NCI-H510A (cell line): Measurements from ENCODE around the gene SERPINI1.

Experiments used
- DNase-seq: peaks from one replicate; lab custom pipeline; 2025; lab: John Stamatoyannopoulos, UW

Gene SERPINI1

DNA sequence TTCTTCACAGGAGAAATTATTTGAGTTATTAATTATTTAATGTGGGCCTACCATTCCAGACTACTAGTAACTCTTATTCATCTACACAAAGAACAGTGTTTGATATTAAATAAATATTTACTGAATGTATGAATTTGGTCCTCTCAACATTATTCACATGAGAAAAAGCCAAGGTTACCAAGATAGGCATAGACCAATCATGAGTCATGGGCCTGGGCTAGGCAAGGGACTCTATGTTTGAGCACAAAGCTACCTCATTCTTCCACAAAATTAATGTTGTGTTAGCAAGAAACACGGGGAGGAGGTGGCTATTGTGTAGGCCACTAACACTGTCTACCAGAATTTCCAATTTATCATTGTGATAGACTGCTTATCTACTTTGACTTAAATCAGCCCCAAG is 115.7 kb downstream of the SERPINI1 start:
- no peak for DNase-seq

DNA sequence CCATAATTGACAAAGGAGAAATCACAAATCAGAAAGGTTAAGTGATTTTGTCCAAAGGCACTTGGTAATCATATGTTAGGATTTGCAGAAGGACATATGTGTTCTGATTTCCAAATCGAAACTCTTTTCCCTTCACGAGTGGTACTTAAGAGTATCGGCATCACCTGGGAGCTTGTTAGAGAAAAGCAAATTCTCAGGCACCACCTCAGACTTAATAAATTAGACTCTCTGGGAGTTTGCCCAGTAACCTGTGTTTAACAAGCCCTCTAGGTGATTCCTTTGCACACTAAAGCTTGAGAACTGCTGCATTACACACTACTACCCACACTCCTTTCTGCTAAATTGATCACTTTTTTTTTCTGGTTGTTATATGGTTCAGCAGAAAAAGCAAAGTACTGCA is 116.2 kb downstream of the SERPINI1 start:
- DNase-seq: no peak

DNA sequence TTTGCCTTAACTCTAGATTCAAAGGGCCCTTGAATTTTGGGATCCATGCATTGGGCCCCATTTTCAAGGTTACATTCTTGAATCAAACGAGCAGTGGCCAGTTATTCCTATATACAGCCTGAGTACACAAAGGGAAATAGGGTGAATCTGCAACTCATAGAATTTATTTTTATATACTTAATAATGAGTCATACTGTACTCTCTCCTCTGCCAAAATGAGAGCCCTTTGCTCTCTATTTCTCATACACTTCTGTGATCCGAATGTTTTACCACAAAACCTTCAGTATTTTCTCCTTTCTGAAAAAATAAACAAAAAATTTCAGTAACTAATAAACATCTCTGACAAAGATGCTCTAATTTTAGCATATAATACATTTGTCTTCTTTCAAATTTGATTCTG is 116.7 kb downstream of the SERPINI1 start:
- no peak for DNase-seq

DNA sequence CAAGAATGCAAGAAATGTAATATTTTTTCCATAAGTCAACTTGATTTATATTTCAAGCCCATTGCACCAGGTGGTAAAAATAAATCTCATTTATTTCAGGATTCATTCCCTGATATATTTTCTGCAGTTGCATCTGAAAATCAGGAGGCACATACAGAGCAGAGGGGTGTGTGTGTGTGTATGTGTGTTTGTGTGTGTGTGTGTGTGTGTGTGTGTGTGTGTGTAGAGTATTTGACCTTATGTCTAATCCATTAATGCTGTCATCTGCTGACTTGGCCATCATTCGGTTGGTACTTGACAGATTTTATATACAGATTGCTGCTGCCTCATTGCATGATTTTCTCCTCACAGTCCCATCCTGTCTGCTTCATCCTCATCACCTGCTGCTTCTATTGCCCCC is 118.5 kb downstream of the SERPINI1 start:
- DNase-seq: no peak

DNA sequence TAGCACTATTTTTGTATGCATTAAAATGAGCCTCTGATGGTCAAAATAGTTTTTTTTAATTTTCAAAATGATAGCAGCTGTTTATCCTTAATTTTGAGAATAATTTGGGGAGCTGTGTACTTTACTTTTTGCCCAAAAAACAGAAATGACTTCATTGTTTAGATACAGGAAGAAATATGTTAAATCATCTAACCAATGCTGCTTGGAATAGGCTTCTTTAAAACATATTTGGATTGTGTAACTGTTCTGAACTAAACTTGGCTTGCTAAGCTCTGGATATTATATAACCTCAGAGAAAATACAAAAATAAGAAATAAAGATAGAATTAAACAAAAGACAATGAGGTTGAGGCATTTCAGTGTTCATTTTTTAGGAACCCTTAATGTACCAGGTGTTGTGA is 119.3 kb downstream of the SERPINI1 start:
- no peak for DNase-seq

DNA sequence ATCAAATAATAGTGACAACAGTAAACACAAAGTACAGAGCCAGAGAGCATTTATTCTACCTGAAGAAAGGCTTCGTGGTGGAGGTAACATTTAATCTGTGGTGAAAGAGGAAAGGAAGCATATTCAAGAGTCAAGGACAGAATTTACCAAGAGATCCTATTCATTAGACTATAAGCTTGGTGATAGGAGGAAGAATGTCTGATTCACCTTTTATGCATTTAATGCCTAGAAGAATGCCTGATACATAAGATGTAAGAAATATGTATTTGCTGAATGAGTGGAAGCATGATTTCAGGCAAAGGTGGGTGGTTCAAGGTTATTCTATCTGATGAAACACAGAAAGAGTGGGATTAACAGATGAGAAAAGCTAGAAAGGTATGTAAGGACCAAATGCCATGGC is 119.8 kb downstream of the SERPINI1 start:
- no peak for DNase-seq

DNA sequence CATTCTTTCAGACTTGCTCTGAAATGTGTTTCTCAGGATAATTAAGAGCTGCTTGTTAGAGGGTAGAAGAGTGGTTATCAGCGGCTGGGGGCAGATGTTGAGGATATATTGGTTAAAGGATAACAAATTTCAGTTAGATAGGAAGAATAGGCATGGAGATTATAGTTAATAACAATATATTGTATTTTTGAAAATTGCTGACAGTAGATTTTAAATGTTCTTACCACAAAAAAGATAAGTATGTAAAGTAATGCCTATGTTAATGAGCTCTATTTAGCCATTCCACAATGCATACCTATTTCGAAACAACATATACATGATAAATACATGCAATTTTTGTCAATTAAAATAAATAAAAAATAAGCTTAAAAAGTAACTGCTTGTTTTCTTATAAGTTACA is 123.3 kb downstream of the SERPINI1 start:
- no peak for DNase-seq

DNA sequence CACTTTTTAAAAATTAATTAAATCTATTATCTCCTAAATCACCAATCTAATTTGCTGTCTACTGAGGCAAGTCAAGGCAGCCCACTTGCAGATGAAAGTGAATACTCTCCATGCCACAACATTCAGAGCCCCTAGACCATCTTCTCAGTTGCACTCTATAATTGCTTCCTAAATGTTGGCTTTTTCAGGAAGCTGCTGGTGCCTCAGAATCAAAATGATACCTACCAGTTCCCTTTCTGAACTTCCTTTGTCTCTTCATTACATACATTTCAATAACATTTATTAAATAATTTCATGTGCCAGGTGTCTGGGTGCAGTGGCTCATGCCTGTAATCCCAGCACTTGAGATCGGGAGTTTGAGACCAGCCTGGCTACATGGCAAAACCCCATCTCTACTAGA is 124.1 kb downstream of the SERPINI1 start:
- DNase-seq: no peak

DNA sequence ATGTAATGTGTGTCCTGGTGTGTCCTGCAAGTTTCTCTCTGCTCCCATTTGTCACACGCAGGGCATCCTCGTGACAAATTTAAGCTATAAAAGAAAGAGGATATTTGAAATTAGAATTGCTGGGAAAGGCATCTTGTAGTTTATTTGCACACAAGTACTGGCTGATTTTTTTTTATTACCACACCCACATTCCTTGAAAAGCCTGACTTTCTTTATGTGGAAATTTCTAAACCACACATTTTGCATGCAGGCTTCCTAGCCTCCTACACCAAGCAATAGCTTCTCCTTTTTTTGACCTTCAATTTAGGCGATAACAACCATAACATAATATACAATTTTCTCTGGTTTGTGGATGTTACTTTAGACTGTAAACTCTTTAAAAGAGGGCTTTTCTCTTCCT is 126.1 kb downstream of the SERPINI1 start:
- DNase-seq: no peak

DNA sequence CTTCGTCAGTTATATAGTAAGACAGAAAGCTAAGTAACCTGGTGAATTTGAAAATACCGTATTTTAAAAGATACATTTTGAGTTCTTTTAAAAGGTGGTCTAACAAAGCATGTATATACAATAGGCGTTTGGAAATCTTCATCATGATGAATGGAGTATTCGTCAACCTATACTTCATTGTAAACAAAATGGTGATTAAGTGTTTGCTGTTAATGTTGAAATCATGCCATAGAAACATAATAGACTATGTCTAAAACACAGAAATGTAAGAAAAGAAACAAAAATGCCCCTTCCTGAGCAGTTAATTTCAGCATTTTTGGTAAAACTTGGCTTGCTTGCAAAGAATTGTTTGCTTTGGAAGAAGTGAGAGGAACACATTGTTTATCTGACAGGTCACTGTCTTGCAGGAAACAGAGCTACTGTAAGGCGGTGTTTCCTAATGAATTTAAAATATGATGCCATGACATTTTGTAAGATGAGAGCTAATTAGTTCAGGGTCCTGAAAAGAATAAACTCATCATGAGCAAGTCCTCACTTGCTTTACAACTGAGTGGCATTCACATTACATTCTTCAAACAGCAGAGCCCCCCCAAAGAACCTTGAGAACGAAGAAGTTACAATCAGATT is 126.7 kb downstream of the SERPINI1 start:
- DNase-seq: no peak

DNA sequence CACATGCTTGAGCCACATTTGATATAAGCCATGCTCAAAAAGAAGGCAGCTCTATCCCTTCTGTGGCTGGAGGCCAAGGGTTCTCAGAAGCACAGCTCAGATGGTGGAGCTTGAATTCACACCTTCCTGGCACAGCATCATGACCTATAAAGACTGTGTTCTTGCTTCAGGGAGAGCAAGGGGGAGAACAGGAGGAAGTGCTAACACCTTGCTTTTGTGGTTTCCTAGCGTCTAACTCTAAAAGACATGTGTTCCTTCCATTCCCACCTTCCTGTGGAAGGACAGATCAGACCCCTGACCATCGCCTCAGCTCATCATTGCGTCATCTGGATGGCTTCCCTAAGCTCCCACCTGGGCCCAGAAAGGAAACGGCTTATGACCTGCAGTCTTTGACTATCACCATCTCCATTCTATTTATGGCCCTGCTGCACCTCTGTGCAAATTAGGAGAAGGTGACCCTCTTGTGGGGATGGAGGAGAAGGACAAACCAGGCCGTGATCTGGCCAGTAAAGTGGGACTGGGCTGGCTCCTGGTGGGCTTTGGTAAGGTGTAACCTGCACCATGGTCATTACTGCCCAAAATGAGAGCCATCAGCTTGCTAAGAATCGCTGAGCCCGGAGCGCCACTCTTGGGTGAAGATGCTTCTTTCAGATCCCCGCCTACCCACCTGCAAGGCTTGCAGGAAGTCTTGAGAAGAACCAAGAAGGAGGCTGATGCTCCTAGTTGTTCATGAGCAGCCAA is 128.5 kb downstream of the SERPINI1 start:
- DNase-seq: no peak

DNA sequence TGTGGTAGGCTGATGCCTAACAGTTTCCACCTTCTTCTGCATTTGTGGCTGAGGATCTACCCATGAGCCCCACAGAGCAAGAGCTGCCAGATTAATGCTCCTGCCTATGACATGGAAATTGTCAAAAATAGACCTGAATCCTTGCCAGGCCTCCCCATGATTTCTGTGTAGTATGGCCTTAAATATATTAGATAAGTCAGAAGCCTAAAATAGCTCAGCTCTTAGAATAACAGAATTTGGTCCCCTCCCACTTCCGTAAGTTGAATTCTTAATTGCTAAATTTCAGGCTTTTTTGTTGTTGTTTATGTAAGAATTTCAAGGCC is 129.0 kb downstream of the SERPINI1 start:
- DNase-seq: no peak

DNA sequence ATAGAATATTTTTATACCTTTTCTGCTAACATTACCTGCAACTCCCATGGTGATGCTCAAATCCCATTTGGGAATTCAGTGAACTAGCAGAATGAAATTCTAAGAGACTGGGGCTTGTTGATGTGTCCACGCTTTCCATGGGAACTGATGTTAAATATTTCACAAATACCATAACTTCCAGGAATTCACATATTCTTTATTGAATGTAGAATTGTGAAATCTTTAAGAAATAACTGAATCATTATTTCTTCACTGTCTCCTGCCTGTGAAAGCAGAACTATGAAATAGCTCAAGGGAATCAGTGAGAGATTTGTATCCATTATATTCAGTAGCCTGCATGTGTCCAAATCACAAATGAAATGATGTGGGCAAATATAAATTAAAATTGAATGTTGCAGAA is 130.8 kb downstream of the SERPINI1 start:
- DNase-seq: no peak

DNA sequence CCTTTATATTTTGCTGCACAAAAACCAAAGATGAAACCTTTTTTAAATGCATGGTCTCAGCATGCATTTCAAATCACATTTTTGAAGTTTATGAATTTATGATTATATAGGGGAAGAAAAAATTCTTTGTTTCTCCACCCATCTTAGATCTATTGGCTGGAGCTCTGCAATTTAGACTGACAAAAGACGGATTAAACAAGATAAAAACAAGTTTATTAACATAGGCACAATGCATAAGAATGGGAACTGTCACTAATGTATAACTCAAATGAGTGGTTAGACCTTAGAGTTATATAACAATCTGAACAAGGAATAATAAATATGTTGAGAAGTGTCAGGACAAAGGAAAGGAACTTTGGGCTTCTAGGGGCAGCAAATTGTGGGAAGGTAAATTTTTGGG is 132.5 kb downstream of the SERPINI1 start:
- DNase-seq: no peak

DNA sequence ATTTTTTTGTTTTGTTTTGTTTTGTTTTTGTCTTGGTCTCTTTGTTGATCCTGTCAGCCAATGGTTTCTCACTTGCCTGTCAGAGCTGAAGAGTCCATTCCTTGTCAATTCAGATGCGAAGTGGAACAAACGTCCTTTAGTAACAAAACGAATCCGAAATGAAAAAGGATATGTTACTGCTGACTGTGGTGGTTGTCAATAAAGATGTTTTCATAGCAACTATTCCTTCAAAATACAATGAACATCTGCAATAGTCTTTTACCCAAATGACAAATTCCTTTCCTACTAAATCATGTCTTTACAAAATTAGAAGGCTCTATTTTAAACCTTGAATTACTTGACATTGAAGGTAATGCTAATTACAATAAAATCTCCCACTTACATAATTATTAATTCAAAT is 134.7 kb downstream of the SERPINI1 start:
- DNase-seq: no peak

DNA sequence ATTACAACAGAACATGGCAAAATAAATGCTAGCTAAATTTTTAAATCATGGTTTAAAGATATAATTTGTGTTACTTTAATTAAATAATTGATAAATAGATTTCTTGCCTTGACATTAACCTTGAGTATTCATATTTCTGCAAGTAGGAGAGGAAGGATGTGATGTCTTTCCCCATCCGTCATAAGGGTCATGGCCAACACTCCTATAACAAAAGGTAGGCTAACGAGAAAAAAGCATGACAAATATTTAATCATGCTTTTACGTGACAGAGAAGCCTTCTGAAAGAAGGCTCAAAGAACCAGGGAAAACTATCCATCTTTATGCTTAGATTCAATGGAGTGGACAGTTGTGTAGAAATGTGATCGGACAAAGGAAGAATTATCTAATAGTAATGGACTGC is 135.2 kb downstream of the SERPINI1 start:
- DNase-seq: no peak

DNA sequence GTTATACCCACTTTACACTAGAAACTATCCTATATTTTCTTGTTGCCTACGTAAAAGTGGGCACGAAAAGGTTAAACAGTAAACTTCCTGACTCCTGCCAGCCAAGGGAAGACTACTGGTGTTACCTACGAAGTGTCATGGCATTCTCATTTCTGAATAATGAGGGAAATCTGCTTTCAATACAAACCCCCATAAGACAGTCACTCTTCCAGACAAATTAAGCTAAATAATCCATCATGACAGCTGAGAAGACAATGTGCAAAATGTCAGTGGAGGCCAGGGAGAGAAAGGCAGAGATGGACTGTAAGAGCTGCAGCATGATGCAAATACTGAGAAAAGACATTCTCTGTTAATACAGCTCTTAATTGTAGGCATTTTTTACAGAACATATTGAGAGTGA is 136.5 kb downstream of the SERPINI1 start:
- DNase-seq: no peak

DNA sequence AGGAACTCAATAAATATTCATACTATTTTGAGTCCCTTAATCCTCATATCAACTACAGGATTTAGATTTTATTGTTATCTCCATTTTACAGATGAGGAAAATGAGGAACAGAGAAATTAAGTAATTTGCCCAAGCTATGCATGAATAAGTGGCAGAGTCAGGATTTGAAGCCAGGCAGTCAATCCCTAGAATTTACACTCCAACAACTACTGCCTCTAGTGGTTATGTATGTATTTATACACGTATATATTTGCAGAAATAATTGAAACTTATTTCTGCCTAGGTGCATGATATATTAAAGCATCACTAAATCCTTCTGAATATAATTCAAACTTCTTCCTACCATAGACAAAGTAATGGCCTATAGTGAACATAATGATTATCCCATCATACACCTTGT is 137.4 kb downstream of the SERPINI1 start:
- no peak for DNase-seq

DNA sequence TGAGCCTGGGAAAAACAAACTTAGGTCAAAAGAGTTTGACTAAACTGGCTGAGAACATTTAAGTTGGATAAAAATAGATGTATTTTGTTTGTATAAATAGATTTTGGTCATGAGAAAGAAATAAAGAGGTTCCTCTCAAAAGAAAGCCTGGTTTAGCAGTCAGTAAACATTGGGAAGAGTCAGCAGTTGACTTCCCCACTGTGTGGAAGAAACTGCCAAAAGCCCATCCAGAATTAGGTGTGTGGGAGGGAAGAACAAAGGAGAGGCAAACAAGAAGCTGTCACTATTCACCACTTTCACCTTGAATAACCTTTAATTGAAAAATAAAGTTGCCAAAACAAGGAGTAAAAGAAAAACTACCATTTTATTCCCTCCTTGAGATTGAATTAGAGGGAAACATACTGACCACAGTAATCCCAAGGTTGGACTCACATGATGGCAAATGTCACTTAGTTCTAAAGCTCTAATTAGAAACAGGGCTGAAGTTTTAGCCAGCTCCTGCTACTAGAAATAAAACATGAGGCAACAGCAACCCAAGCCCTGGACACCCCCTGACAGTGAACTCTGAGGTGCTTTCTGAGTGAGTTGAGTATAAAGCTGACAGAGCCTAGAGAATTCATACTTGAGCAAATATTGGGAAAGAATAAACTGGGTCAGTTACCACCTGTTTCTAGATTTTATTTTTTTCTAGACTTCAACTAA is 139.3 kb downstream of the SERPINI1 start:
- no peak for DNase-seq
